Measurements from ENCODE around the gene TOMM22.
"Not testable (repeated sequence)": the region's sequence is repeated elsewhere in the genome, so short reads cannot be mapped to it uniquely, and the experiment has no call there.

Gene TOMM22

DNA sequence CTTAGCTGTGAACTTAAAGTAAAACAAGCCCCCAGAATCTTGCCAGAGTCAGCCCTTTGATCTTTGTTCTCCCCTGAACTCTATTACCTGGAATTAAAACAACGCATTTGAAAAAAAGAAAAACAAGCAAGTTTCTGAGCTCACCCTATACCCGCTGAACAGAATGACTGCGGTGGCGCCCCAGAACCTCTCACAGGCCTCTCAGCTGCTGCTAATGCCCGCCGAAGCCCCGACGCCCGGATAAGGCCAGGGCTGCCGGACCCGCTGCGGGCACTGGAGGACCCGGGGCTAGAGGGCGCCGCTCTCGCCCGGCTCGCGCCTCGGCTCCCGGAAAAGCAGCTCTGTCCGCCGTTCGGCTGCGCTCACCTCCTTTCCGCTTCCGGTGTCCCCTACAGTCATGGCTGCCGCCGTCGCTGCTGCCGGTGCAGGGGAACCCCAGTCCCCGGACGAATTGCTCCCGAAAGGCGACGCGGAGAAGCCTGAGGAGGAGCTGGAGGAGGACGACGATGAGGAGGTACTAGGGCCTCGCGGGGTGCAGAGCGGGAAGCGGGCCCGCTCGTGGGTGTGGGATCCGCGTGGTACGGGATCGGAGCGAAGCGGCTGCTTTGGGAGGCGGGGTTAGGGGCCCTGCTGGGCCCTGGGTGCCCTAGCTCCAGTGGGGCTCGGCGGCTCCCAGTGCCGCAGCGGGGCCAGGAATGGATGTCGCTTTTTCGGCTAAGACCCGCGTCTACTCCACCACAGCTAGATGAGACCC is at the start of gene TOMM22:
TOMM22 (plus strand) TSS at position 376 of the 754 bp plus-strand sequence; CDS start at position 398, 22 bp downstream.
- peak; percentile 92 for DNase-seq (ENCODE audit: low read depth)

DNA sequence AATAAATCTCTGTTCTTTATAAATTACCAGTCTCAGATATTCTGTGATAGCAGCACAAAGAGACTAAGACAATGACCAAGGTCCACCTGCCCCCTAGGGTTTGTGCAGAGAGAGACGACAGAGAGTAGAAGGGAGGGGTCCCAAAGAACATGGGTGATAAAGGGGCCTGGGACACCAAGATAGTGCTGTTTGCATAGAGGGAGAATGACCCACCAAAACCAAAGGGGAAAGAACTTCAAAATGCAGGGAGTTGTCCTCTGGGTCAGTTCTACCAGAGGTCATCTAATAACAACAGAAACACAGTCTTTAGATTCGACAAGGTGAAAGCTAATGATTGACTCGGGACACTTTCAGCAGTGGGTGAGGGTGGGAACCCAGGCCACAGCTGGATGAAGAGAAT is 49.2 kb upstream of the TOMM22 start:
- TF ChIP-seq, protein P1, sequence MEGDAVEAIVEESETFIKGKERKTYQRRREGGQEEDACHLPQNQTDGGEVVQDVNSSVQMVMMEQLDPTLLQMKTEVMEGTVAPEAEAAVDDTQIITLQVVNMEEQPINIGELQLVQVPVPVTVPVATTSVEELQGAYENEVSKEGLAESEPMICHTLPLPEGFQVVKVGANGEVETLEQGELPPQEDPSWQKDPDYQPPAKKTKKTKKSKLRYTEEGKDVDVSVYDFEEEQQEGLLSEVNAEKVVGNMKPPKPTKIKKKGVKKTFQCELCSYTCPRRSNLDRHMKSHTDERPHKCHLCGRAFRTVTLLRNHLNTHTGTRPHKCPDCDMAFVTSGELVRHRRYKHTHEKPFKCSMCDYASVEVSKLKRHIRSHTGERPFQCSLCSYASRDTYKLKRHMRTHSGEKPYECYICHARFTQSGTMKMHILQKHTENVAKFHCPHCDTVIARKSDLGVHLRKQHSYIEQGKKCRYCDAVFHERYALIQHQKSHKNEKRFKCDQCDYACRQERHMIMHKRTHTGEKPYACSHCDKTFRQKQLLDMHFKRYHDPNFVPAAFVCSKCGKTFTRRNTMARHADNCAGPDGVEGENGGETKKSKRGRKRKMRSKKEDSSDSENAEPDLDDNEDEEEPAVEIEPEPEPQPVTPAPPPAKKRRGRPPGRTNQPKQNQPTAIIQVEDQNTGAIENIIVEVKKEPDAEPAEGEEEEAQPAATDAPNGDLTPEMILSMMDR (IDR thresholded peaks at IDR 0.05; ENCODE audit: low read depth, low read length) = no peak
- TF ChIP-seq MYC (IDR thresholded peaks at IDR 0.05; ENCODE audit: low read depth, low read length) = no peak
- TF ChIP-seq, protein P2, sequence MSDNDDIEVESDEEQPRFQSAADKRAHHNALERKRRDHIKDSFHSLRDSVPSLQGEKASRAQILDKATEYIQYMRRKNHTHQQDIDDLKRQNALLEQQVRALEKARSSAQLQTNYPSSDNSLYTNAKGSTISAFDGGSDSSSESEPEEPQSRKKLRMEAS (IDR thresholded peaks at IDR 0.05; ENCODE audit: low read depth, low read length) = no peak
- TF ChIP-seq POLR2A (IDR thresholded peaks at IDR 0.05; ENCODE audit: extremely low read depth, insufficient read length) = no peak
- no peak for DNase-seq (ENCODE audit: low read depth)
- H3K4me3 ChIP-seq (ENCODE audit: low read depth, low read length) = no peak overlapping the region

More for the DNA sequence above, at the start of gene TOMM22:
- peak within 1 kb of the TSS; percentile 100 for H3K4me3 ChIP-seq (ENCODE audit: low read depth, low read length)
- TF ChIP-seq, protein P1 (IDR thresholded peaks at IDR 0.05; ENCODE audit: low read depth, low read length) = peak; percentile 58
- TF ChIP-seq, protein P2 (IDR thresholded peaks at IDR 0.05; ENCODE audit: low read depth, low read length) = peak; percentile 45; the same call in 1 of the 2 replicates
- TF ChIP-seq POLR2A (IDR thresholded peaks at IDR 0.05; ENCODE audit: extremely low read depth, insufficient read length) = peak; percentile 65
- peak; percentile 61 for TF ChIP-seq MYC (IDR thresholded peaks at IDR 0.05; ENCODE audit: low read depth, low read length)

DNA sequence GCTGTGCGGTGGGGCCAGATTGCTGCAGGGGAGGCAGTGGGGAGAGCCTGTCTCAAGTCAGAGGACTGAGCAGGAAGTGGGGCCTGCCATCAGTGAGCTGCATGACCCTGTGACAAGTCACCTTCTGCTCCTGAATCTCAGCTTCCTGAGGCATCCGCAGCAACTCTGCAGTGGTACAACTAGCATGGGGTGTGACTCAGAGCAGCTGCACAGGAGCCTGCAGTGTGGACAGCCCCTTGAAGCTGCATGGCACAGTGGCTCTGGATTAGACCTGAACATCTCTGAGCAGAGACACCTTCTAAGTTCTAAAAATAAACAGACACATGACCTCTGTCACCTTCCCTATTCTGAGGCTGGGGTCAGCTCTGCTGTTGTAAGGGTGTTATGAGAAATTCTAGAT is 43.5 kb upstream of the TOMM22 start:
- TF ChIP-seq POLR2A (IDR thresholded peaks at IDR 0.05; ENCODE audit: extremely low read depth, insufficient read length) = no peak
- TF ChIP-seq, protein P1 (IDR thresholded peaks at IDR 0.05; ENCODE audit: low read depth, low read length) = no peak
- TF ChIP-seq, protein P2 (IDR thresholded peaks at IDR 0.05; ENCODE audit: low read depth, low read length) = no peak
- H3K4me3 ChIP-seq (ENCODE audit: low read depth, low read length) = no peak overlapping the region
- DNase-seq (ENCODE audit: low read depth) = no peak

DNA sequence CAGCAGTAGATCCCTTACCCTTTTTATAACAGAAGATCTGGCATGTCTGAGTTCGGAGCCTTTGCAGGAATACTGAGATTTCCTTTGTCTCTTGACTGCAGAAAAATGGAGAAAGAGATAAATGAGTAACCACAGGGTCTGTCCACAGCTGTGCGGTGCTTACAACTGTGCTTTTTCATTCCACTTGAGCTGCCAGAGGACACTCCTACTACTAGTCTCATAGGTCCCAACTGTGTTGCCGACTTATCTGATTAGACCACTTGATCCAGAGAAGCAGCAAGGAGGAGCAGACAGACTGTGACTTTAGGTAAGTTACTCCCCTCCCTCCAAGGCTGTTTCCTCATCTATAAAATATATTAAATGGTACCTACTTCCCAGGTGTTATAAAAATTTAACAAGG is 43.0 kb upstream of the TOMM22 start:
- TF ChIP-seq POLR2A (IDR thresholded peaks at IDR 0.05; ENCODE audit: extremely low read depth, insufficient read length) (no peak), MYC (IDR thresholded peaks at IDR 0.05; ENCODE audit: low read depth, low read length) (no peak)
- TF ChIP-seq, protein P1 (IDR thresholded peaks at IDR 0.05; ENCODE audit: low read depth, low read length) = no peak
- TF ChIP-seq, protein P2 (IDR thresholded peaks at IDR 0.05; ENCODE audit: low read depth, low read length) = no peak
- DNase-seq (ENCODE audit: low read depth) = no peak
- H3K4me3 ChIP-seq (ENCODE audit: low read depth, low read length) = no peak overlapping the region

DNA sequence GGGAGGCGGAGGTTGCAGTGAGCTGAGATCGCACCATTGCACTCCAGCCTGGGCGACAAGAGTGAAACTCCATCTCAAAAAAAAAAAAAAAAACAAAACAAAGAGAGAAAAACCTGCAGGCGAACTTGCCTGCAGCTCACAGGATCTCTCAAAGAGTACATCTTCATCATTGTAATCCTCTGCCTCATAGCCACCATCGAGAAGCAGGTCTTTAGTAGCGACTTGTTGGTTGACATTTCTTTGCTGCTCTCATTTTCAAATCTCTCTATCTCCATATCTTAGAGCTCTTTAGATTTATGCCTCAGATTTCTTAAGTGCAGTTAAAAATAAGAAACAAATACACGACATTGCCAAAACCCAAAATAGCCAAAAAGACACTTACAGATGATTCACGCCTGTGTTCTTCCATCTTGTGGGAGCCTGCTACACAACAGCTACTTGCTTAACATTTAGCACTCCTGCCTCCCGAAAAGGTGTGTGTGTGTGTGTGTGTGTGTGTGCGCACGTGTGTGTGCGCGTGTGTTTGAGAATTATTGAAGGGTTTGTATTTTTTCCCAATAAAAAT is 40.2 kb upstream of the TOMM22 start:
- TF ChIP-seq, protein P2 (IDR thresholded peaks at IDR 0.05; ENCODE audit: low read depth, low read length) = no peak
- TF ChIP-seq POLR2A (IDR thresholded peaks at IDR 0.05; ENCODE audit: extremely low read depth, insufficient read length) = no peak
- TF ChIP-seq, protein P1 (IDR thresholded peaks at IDR 0.05; ENCODE audit: low read depth, low read length) = no peak
- no peak for TF ChIP-seq MYC (IDR thresholded peaks at IDR 0.05; ENCODE audit: low read depth, low read length)
- no peak overlapping the region for H3K4me3 ChIP-seq (ENCODE audit: low read depth, low read length)
- no peak for DNase-seq (ENCODE audit: low read depth)

DNA sequence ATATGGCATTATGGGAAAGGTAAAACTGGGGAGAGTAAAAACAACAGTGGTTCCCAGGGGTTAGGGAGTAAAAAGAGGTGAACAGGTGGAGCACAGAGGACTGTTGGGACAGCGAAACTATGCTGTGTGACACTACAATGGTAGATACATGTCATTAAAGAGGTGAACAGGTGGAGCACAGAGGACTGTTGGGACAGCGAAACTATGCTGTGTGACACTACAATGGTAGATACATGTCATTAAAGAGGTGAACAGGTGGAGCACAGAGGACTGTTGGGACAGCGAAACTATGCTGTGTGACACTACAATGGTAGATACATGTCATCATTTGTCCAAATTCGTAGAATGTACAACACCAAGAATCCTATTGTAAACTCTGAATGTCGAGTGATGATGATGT is 37.5 kb upstream of the TOMM22 start:
- H3K4me3 ChIP-seq (ENCODE audit: low read depth, low read length); DNase-seq (ENCODE audit: low read depth): not testable (repeated sequence)
